ENCODE measurements around the gene CYSLTR2. TPM values are rescaled to one million over a fixed set of nuclear protein-coding genes. Genes with fewer than 3 reads are reported as not detected.

The CYSLTR2 gene, protein sequence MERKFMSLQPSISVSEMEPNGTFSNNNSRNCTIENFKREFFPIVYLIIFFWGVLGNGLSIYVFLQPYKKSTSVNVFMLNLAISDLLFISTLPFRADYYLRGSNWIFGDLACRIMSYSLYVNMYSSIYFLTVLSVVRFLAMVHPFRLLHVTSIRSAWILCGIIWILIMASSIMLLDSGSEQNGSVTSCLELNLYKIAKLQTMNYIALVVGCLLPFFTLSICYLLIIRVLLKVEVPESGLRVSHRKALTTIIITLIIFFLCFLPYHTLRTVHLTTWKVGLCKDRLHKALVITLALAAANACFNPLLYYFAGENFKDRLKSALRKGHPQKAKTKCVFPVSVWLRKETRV
- total RNA-seq: 1 to 10 TPM; 3.6 to 3.9 TPM

DNA sequence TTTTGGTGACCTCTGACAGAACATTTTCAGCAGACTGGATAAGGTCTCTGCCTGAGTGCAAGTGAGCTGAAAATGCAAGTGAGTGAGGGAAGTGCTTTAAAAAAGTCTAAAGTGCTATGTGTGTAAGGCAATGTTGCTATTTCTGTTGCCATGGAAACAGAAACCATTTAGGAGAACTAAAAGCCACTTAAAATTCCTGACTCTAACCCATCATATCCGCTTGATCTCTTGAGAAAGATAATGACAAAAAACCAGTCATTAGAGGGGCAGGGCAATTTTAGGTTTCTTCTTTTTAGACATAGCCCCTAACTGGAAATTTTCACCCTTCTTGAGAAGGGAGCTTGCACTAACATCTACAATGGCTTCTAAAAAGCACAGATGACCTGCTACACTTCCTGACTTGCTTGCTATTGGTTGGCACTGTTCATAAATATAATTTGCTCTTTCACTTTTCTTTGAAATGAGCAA, at the start of gene CYSLTR2:
CYSLTR2 (plus strand) TSS at position 458 of the 468 bp plus-strand sequence. CDS start 52,889 bp downstream, outside the sequence.
- Mint-ChIP-seq H3K27ac (peak within 1 kb of the TSS; percentile 76), H3K9me3 (no peaks in the 10 kb centered on the region), H3K27me3 (no peaks in the 10 kb centered on the region), H3K4me1 (peaks cover 32% of the 10 kb centered on the region), H3K4me3 (peak within 1 kb of the TSS; percentile 72), H3K36me3 (ENCODE audit: low read depth) (peaks cover 3% of the 10 kb centered on the region)
- POLR2A ChIA-PET: interaction anchor here (0.7 to 1.5 kb wide), 9 partner anchors 13 to 616 kb away, joined by 3 to 5 read pairs (median 3); partner anchors contain the start of genes MED4, NUDT15 and RB1
- DNase-seq: peak; percentile 22
- CTCF ChIA-PET: interaction anchor here (0.8 to 1.2 kb wide), 4 partner anchors 73 to 559 kb away, joined by 3 to 4 read pairs (median 4); partner anchors contain the start of gene MED4

DNA sequence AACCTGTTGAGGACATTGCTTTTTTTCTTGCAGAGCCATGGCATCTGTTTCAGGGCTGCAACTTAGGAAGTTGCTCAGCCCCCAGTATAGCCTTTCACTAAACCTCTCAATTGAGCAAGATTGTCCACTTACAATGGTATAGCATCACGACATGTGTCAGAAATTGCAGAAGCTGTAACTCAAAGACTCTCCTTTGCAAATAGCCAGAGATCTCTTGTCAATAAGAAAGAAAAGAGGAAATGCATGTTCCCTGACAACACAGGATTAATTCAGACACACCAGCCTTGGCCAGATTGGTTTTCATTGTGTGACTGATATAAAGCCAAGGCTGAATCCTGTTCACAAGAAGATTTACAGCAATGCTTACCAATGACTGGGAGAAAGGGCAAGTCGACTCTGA, 38.7 kb upstream of the CYSLTR2 start:
- H3K9me3 Mint-ChIP-seq: peaks cover 10% of the 10 kb centered on the region
- H3K4me1 Mint-ChIP-seq: no peaks in the 10 kb centered on the region
- DNase-seq: no peak
- no peak overlapping the region for H3K4me3 Mint-ChIP-seq
- peaks cover 4% of the 10 kb centered on the region for H3K27me3 Mint-ChIP-seq
- no peak overlapping the region for H3K27ac Mint-ChIP-seq
- ChIA-PET POLR2A (no interaction called here), CTCF (no interaction called here)
- no peaks in the 10 kb centered on the region for H3K36me3 Mint-ChIP-seq (ENCODE audit: low read depth)

DNA sequence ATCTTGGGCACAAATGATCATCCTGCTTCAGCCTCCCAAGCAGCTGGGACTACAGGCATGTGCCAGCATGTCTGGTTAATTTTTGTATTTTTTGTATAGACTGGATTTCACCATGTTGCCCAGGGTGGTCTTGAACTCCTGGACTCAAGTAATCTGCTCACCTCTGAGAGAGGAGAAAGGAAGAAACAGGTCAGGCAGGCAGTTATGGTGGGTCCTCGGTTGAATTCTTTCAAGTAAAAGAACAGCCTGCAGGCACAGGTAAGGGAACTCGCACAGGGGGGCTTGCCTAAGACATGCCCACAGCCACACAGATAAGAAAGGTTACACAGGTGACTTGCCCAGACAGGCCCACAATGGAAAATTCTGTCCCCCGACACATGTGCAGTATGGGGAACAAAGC, 34.8 kb upstream of the CYSLTR2 start:
- H3K4me1 Mint-ChIP-seq: no peaks in the 10 kb centered on the region
- H3K27me3 Mint-ChIP-seq: peaks cover 2% of the 10 kb centered on the region
- POLR2A ChIA-PET: no interaction called here
- peaks cover 6% of the 10 kb centered on the region for H3K36me3 Mint-ChIP-seq (ENCODE audit: low read depth)
- H3K9me3 Mint-ChIP-seq: peaks cover 38% of the 10 kb centered on the region
- DNase-seq: no peak
- CTCF ChIA-PET: no interaction called here
- no peak overlapping the region for H3K4me3 Mint-ChIP-seq
- no peak overlapping the region for H3K27ac Mint-ChIP-seq

DNA sequence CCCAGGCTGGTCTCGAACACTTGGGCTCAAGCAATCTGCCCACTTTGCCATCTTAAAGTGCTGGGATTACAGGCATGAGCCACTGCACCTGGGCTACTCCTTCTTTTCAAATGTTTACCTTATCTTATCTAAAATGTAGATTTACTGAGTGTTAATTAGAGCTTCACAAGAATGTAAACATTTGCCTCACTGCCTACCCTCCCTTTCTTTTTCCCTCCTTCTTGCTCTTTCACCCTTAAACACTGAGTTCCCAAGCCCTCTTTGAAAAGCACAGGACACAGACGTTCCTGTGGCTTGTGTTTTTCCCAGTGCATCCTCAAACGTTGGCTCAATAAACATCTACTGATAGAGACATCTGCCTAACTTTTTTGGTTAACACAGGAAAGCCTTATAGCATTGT, 32.7 kb upstream of the CYSLTR2 start:
- ChIA-PET CTCF (no interaction called here), POLR2A (no interaction called here)
- no peak overlapping the region for H3K27ac Mint-ChIP-seq
- H3K4me1 Mint-ChIP-seq: no peaks in the 10 kb centered on the region
- no peak for DNase-seq
- no peak overlapping the region for H3K4me3 Mint-ChIP-seq
- H3K27me3 Mint-ChIP-seq: no peaks in the 10 kb centered on the region
- peaks cover 6% of the 10 kb centered on the region for H3K36me3 Mint-ChIP-seq (ENCODE audit: low read depth)
- peaks cover 33% of the 10 kb centered on the region for H3K9me3 Mint-ChIP-seq

DNA sequence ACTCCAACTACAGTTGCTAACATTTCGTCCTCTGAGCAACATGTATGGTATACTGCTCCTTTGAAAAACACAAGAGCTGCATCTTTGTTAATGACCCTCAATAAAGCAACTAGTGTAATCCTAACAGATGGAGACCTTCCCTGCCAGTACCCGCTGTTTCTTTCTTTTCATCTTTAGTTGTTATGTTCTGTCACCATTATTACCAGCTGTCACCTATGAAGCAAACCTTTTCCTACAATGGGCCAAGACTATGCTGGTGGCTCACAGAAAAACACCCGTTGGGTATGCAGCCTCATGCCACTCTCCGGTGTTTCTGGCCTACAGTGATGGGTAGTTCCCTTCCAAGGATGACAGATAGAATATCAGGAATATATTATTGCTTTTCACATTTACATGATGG, 29.7 kb upstream of the CYSLTR2 start:
- Mint-ChIP-seq H3K36me3 (ENCODE audit: low read depth) (peaks cover 6% of the 10 kb centered on the region), H3K9me3 (peaks cover 33% of the 10 kb centered on the region), H3K4me1 (no peaks in the 10 kb centered on the region), H3K27me3 (no peaks in the 10 kb centered on the region), H3K27ac (no peak overlapping the region), H3K4me3 (no peak overlapping the region)
- ChIA-PET CTCF (no interaction called here), POLR2A (no interaction called here)
- no peak for DNase-seq

DNA sequence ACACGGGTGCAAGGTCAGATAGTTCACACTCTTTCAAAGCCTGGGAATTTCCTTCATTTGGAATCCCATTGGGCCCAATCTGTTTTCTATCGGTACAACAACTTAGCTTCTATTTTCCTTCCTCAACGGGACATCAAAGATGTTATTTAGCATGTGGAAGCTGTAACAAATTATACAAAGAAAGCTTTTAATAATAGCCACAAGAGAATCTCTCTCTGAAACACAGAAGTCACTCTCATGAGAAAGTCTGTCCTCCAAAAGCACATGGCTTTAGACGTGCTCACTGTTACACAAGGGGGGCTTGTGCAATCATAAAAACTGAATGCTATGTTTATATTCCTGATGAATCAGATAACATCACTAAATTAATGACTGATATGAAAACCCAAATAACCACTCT, 28.9 kb upstream of the CYSLTR2 start:
- no peaks in the 10 kb centered on the region for H3K27me3 Mint-ChIP-seq
- ChIA-PET CTCF (no interaction called here), POLR2A (no interaction called here)
- peaks cover 6% of the 10 kb centered on the region for H3K36me3 Mint-ChIP-seq (ENCODE audit: low read depth)
- no peak overlapping the region for H3K27ac Mint-ChIP-seq
- H3K4me1 Mint-ChIP-seq: no peaks in the 10 kb centered on the region
- H3K4me3 Mint-ChIP-seq: no peak overlapping the region
- H3K9me3 Mint-ChIP-seq: peaks cover 35% of the 10 kb centered on the region
- no peak for DNase-seq

DNA sequence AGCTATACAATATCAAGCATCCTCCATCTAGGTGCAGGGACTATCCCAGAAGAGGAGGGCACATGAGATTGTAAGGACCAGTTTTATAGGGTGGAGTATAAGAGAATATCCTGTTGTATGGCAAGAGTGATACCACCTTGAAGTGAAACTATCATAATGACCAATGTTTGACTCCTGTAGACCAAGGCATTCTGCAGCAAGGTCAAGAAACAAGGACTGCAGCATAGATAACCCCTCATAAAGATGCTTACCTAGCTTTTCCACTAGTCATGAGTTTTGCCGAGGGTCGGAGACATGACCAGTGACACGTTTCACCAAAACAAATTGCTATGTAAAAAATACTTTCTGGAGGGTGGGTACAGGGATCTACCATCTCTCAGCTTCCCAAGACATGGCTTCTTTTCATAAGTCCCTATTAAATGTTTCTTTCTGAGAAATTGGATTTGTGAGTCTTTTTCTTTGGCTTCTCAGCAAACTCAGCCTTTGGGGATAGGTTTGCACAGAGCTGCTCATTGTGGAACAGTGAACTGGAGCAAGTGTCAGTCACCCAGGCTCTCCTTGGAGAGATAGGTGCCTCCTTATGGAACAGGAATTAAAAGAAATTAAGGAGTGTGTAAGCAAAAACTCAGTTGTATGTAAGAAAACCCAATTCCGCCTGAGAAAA, 28.2 kb upstream of the CYSLTR2 start:
- Mint-ChIP-seq H3K36me3 (ENCODE audit: low read depth) (peaks cover 6% of the 10 kb centered on the region), H3K27me3 (no peaks in the 10 kb centered on the region), H3K4me1 (no peaks in the 10 kb centered on the region), H3K27ac (no peak overlapping the region), H3K4me3 (no peak overlapping the region), H3K9me3 (peaks cover 30% of the 10 kb centered on the region)
- ChIA-PET CTCF (no interaction called here), POLR2A (no interaction called here)
- no peak for DNase-seq

DNA sequence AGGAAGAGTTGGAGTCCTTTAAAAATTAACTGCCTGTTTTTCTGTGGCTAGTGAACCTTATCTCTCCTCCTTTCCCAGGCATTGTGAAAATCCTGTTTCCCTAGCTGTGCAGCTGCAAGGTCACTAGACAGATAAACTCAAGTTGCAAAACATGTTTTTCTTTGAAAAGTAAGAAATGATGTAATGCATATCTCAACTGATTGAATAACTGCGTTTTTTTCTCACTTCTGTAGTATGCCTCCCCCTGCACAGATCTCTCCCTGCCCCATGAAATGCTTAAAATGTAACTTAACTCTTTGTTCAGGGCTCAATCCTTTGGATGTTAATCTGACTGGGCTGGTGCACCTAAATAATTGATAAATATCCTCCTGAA, 27.7 kb upstream of the CYSLTR2 start:
- ChIA-PET POLR2A (no interaction called here), CTCF (no interaction called here)
- Mint-ChIP-seq H3K9me3 (peaks cover 27% of the 10 kb centered on the region), H3K27me3 (no peaks in the 10 kb centered on the region), H3K36me3 (ENCODE audit: low read depth) (peaks cover 4% of the 10 kb centered on the region), H3K4me1 (no peaks in the 10 kb centered on the region), H3K4me3 (no peak overlapping the region), H3K27ac (no peak overlapping the region)
- DNase-seq: no peak

DNA sequence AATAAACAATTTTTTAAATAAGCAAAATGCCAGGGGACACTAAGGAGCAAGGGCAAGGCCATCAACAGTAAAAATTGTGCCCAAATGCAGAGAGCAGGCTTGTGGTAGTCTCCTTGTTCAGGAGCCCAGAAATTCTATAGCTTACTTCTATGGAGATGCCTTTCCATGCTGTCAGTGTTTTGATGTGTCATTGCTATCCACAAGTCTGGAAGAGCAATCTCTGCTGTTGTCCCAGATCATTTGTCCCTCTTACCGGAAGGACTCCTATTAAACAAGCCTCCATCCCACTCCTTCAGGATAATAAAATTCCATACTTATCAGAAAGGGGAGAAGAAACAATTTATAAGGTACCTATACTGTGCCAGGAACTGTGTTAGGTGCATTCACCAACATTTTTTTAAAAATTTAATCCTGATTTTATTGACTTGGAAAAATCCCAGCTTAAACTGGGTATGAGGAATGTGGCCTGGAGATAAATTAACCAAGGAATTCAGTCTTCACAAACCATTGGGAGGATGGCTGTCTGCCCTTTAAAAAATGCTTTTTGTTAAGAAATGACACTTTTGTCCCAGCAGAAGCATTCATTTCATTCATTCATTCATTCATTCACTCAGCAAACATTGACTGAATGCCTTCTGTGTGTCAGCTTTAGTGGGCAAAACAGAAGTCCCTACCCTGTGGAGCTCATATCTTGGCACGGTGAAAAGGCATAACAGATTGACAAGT, 26.8 kb upstream of the CYSLTR2 start:
- peaks cover 18% of the 10 kb centered on the region for H3K9me3 Mint-ChIP-seq

DNA sequence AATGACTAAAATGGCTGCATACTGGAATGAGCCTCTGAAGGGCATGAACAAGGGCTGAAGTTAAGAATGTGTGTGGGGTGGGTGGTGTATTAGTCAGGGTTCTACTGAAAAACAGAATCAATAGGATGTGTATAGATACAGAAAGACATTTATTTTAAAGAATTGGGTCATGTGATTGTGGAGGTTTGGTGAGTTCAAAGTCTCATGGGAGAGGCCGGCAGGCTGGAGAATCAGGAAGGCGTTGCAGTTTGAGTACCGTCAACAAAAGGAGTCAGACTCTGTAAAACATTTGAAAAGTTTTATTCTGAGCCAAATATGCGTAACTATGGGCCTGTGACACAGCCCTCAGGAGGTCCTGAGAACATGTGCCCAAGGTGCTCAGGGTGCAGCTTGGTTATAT, 24.5 kb upstream of the CYSLTR2 start:
- no peak for DNase-seq
- ChIA-PET CTCF (interaction anchor here (0.7 to 0.8 kb wide), 2 partner anchors 140 to 155 kb away, joined by 3 to 6 read pairs; no protein-coding TSS in a partner anchor), POLR2A (no interaction called here)
- Mint-ChIP-seq H3K36me3 (ENCODE audit: low read depth) (no peaks in the 10 kb centered on the region), H3K27ac (no peak overlapping the region), H3K27me3 (no peaks in the 10 kb centered on the region), H3K4me1 (no peaks in the 10 kb centered on the region), H3K9me3 (peaks cover 6% of the 10 kb centered on the region), H3K4me3 (no peak overlapping the region)

More for the DNA sequence above, 26.8 kb upstream of the CYSLTR2 start:
- no peak for DNase-seq
- H3K4me3 Mint-ChIP-seq: no peak overlapping the region
- H3K36me3 Mint-ChIP-seq (ENCODE audit: low read depth): no peaks in the 10 kb centered on the region
- no peaks in the 10 kb centered on the region for H3K4me1 Mint-ChIP-seq
- H3K27me3 Mint-ChIP-seq: no peaks in the 10 kb centered on the region
- ChIA-PET CTCF (no interaction called here), POLR2A (no interaction called here)
- H3K27ac Mint-ChIP-seq: no peak overlapping the region

DNA sequence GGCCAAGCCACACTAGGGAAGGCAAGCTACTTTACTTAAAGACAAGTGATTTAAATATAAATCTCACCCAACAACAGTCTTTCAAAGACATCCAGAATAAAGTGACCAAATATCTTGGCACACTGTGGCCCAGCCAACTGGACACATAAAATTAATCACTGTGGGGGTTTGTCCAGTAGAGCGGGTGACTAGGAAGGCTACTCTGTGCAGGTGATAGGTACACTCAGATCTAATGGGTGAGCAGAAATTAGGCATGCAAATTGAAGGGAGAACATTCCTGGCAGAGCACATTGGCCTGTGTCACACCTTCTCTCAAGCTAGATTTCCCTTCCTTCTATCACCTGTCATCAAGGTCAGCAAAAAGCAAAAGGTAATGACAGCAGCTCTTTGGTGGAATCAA, 23.4 kb upstream of the CYSLTR2 start:
- Mint-ChIP-seq H3K4me3 (no peak overlapping the region), H3K36me3 (ENCODE audit: low read depth) (no peaks in the 10 kb centered on the region), H3K4me1 (peaks cover 3% of the 10 kb centered on the region), H3K9me3 (peaks cover 6% of the 10 kb centered on the region), H3K27me3 (no peaks in the 10 kb centered on the region), H3K27ac (no peak overlapping the region)
- CTCF ChIA-PET: no interaction called here
- POLR2A ChIA-PET: no interaction called here
- DNase-seq: no peak

DNA sequence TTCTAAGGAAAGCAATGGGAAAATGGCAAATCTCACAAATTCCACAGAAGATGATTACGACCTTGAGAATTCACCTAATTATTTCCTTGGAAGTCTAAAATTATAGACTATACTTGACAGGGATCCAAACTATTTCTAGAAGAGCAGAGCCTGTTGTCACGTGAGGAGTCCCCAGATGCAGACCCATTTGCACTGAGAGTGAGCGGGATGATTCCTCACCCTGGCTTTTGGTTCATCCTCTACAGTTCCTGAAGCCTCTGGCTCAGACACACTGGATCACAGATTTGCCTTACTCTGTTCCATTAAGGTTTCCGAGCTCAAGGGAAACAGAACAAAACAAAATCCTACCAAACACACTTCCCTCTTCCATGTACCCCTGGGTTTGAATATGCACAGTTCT, 23.0 kb upstream of the CYSLTR2 start:
- peaks cover 6% of the 10 kb centered on the region for H3K9me3 Mint-ChIP-seq
- no peaks in the 10 kb centered on the region for H3K36me3 Mint-ChIP-seq (ENCODE audit: low read depth)
- peaks cover 3% of the 10 kb centered on the region for H3K4me1 Mint-ChIP-seq
- H3K27ac Mint-ChIP-seq: no peak overlapping the region
- ChIA-PET CTCF (interaction anchor here (0.7 kb wide), 1 partner anchor 18 kb away, joined by 3 read pairs; no protein-coding TSS in a partner anchor), POLR2A (no interaction called here)
- no peak overlapping the region for H3K4me3 Mint-ChIP-seq
- DNase-seq: no peak
- H3K27me3 Mint-ChIP-seq: no peaks in the 10 kb centered on the region

DNA sequence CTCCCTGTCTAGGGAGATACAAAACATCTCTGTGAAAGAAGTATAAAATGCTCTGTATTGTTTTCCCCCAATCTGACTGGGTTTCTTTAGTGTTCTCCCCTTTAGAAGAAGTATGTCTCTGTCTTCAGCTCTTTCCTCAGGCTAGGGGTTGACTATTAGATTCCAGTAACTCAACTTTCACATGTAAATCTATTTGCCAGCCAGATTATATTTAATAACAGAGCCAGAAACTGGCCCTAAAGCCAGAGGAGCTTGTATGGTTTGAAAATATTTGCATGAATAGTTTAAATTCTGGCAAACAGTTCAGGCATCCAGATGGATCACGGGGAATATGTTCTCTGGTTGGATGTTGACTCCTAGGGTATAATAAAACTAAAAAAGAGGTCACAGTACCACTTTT, 22.3 kb upstream of the CYSLTR2 start:
- no peaks in the 10 kb centered on the region for H3K36me3 Mint-ChIP-seq (ENCODE audit: low read depth)
- H3K4me3 Mint-ChIP-seq: no peak overlapping the region
- H3K4me1 Mint-ChIP-seq: peaks cover 3% of the 10 kb centered on the region
- POLR2A ChIA-PET: no interaction called here
- H3K9me3 Mint-ChIP-seq: peaks cover 10% of the 10 kb centered on the region
- no peaks in the 10 kb centered on the region for H3K27me3 Mint-ChIP-seq
- H3K27ac Mint-ChIP-seq: no peak overlapping the region
- CTCF ChIA-PET: interaction anchor here (0.7 kb wide), 1 partner anchor 18 kb away, joined by 3 read pairs; no protein-coding TSS in a partner anchor
- no peak for DNase-seq
